Neural cell (in vitro differentiated cells): Measurements from ENCODE around the gene CGNL1.

ENCODE experiments used
- EP300 ChIP-seq: fragments of 450-650 bp; conservative IDR thresholded peaks from 2 replicates; pipeline ENCODE4 v1.6.1; 2014; ENCODE audit warnings: antibody characterized with exemption, mild to moderate bottlenecking, moderate library complexity; ENCODE audit not compliant: poor library complexity, severe bottlenecking
- RAD21 ChIP-seq: fragments of 450-650 bp; conservative IDR thresholded peaks from 2 replicates; pipeline ENCODE4 v1.6.1; 2014; ENCODE audit warnings: antibody characterized with exemption, mild to moderate bottlenecking, moderate library complexity
- SMC3 ChIP-seq: fragments of 450-650 bp; conservative IDR thresholded peaks from 2 replicates; pipeline ENCODE4 v1.6.1; 2014; ENCODE audit warnings: antibody characterized with exemption, mild to moderate bottlenecking, moderate library complexity; ENCODE audit not compliant: poor library complexity
- TF ChIP-seq, protein P1 (sequence below): fragments of 450-650 bp; IDR thresholded peaks from 2 replicates; pipeline ENCODE4 v1.5.1; 2014; ENCODE audit warnings: antibody characterized with exemption, mild to moderate bottlenecking, moderate library complexity; ENCODE audit not compliant: poor library complexity, severe bottlenecking

DNA sequence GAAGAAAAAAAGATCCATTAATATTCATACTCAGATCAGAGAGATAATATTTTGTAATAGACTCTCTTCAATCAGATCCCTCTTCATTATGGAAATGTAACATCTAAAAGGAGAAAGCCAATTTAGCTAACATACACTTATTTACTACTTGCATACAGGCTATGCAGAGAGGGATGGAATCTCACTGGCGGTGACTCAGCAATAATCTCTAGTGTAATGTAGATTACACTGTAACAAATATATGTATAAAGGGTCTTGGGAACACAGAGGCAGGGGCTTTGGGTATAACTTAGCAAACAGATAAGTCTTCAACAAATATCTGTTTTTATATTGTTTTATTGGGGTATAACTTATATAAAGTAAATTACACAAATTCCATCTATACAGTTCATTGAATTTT lies 69.6 kb downstream of the CGNL1 start:
- TF ChIP-seq SMC3, result no peak
- TF ChIP-seq RAD21, result no peak
- TF ChIP-seq, protein P1, sequence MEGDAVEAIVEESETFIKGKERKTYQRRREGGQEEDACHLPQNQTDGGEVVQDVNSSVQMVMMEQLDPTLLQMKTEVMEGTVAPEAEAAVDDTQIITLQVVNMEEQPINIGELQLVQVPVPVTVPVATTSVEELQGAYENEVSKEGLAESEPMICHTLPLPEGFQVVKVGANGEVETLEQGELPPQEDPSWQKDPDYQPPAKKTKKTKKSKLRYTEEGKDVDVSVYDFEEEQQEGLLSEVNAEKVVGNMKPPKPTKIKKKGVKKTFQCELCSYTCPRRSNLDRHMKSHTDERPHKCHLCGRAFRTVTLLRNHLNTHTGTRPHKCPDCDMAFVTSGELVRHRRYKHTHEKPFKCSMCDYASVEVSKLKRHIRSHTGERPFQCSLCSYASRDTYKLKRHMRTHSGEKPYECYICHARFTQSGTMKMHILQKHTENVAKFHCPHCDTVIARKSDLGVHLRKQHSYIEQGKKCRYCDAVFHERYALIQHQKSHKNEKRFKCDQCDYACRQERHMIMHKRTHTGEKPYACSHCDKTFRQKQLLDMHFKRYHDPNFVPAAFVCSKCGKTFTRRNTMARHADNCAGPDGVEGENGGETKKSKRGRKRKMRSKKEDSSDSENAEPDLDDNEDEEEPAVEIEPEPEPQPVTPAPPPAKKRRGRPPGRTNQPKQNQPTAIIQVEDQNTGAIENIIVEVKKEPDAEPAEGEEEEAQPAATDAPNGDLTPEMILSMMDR, result no peak
- no peak for TF ChIP-seq EP300
